ENCODE measurements around the gene SPINT1. TPM values are rescaled to one million over a fixed set of nuclear protein-coding genes. Genes with fewer than 3 reads are reported as not detected.

The SPINT1 gene
- total and polyA plus RNA-seq, 4 donors = 1.2 to 2.6 (median 1.9) TPM

DNA sequence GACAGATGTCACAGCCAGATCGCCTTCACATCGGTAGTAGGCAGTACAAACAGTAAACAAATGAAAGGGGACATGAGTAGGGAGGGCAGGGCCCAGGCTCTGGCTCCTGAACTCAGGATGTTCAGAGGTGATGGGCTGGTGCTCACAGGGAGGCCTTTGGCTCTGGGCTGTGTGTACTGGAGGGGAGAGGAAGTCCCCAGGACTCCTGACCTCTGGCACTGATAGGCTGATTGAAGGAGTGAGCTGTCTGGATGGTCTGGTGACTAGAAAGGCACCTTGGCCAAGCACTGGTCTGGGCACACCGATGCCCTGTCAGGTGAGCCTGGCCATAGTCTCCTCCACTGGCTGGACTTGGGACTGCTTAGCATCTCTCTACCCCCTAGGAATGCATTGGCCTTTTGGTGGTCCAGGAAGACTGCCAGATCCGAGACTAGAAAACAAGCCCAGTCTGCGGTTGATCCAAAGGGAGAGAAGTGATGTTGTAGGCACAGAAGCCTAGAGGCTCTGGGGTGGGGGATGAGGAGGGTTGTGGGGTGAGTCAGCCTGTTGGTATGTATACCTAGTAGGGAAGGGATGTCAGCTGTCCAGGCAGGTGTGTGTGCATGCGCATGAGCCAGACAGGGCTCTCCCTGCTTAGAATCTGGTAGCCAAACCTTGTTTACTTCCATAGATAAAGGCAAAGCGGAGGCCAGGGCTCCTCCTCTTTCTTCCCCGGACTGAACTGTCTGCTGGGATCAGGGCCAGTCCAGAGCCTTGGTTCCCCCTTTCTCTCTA lies 1.9 kb downstream of the SPINT1 start (continued):
- no peak for TF ChIP-seq REST (IDR thresholded peaks at IDR 0.05)
- TF ChIP-seq HNF4G (IDR thresholded peaks at IDR 0.05) = no peak
- no peak for TF ChIP-seq GABPA (IDR thresholded peaks at IDR 0.05 in 1 of 2, conservative IDR thresholded peaks at IDR 0.05 in 1 of 2)
- no peak for TF ChIP-seq SP1 (IDR thresholded peaks at IDR 0.05)
- TF ChIP-seq, protein P1, sequence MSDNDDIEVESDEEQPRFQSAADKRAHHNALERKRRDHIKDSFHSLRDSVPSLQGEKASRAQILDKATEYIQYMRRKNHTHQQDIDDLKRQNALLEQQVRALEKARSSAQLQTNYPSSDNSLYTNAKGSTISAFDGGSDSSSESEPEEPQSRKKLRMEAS (IDR thresholded peaks at IDR 0.05) = no peak
- no peak for TF ChIP-seq CTCF (IDR thresholded peaks at IDR 0.05; ENCODE audit: low read depth, low read length, missing input control)
- no peak for TF ChIP-seq EGR1 (IDR thresholded peaks at IDR 0.05; ENCODE audit: low read depth in 2 of 2)
- no peak for TF ChIP-seq NR2F2 (IDR thresholded peaks at IDR 0.05)

DNA sequence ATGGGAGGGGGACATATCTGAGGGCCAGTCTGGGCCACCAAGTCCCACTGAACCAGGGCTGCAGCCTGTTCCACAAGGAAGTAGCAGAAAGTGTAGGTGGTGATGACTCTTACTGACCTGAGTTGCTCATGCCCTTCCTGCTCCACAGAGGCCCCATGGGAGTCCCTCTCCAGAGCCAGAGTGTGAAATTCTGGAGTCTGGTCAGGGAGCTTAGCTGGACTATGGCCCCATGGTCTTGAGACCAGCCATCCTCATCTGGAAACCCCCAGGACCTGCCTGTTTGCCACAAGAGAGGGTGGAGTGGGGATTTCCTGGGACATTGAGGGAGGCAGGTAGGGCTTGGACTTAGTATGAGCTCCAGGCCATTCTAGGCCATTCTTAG lies 3.0 kb downstream of the SPINT1 start:
- DNase-seq (ENCODE audit: low spot score) = no peak
- no peak overlapping the region for H3K9ac ChIP-seq (ENCODE audit: low read depth in 1 of 2, low read length in 2 of 2)
- H3K27ac ChIP-seq (ENCODE audit: low read depth in 1 of 2, low read length in 2 of 2) = peak overlapping the region in 1 of 2 donors; percentile 18
- H3K36me3 ChIP-seq (ENCODE audit: control insufficient read depth in 4 of 4, insufficient read depth in 3 of 4, low read depth in 1 of 4, low read length in 3 of 4) = no peaks in the 10 kb centered on the region
- H3K27me3 ChIP-seq (ENCODE audit: control insufficient read depth in 4 of 4, insufficient read depth in 4 of 4, low read length in 3 of 4) = peaks cover 0 to 2% (median 1%) of the 10 kb centered on the region in 4 donors
- H3K9me3 ChIP-seq (ENCODE audit: control insufficient read depth in 4 of 4, low read length in 3 of 4) = no peaks in the 10 kb centered on the region
- H3K4me1 ChIP-seq (ENCODE audit: control insufficient read depth in 4 of 4, insufficient read depth in 4 of 4, low read length in 3 of 4) = peaks cover 8 to 20% (median 10%) of the 10 kb centered on the region in 4 donors
- TF ChIP-seq TAF1 (conservative IDR thresholded peaks at IDR 0.05) (no peak), GABPA (IDR thresholded peaks at IDR 0.05 in 1 of 2, conservative IDR thresholded peaks at IDR 0.05 in 1 of 2) (no peak), FOXA1 (IDR thresholded peaks at IDR 0.05) (no peak), ZBTB33 (IDR thresholded peaks at IDR 0.05) (no peak), REST (IDR thresholded peaks at IDR 0.05) (no peak), FOXA2 (IDR thresholded peaks at IDR 0.05) (no peak), CTCF (IDR thresholded peaks at IDR 0.05; ENCODE audit: low read depth, low read length, missing input control) (no peak), NR2F2 (IDR thresholded peaks at IDR 0.05) (no peak), SP1 (IDR thresholded peaks at IDR 0.05) (no peak), HNF4G (IDR thresholded peaks at IDR 0.05) (no peak), HNF4A (conservative IDR thresholded peaks at IDR 0.05) (no peak), RAD21 (IDR thresholded peaks at IDR 0.05) (no peak), YY1 (IDR thresholded peaks at IDR 0.05) (no peak)
- TF ChIP-seq, protein P2, sequence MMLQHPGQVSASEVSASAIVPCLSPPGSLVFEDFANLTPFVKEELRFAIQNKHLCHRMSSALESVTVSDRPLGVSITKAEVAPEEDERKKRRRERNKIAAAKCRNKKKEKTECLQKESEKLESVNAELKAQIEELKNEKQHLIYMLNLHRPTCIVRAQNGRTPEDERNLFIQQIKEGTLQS (IDR thresholded peaks at IDR 0.05) = no peak
- no peak overlapping the region for H3K4me3 ChIP-seq (ENCODE audit: low read depth in 1 of 3, low read length in 3 of 3)

All from liver (tissue), 9 donors.